MG63 (cell line): ENCODE data around the gene MYO1E. TPM values are rescaled to one million over a fixed set of nuclear protein-coding genes. Genes with fewer than 3 reads are reported as not detected.

Experiments
- DNase-seq: peaks from one replicate; pipeline ENCODE4 v3.0.0-alpha.2; 2020
- H3K27me3 ChIP-seq: fragments of 250-450 bp; sonication (Bioruptor Pico); 2 replicates; pipeline ENCODE4 v1.5.1; 2020; ENCODE audit warnings: mild to moderate bottlenecking, moderate library complexity
- H3K36me3 ChIP-seq: fragments of 250-450 bp; sonication (Bioruptor Pico); 2 replicates; pipeline ENCODE4 v1.5.1; 2020; ENCODE audit warnings: mild to moderate bottlenecking, moderate library complexity
- H3K4me3 ChIP-seq: fragments of 250-450 bp; sonication (Bioruptor Pico); 2 replicates; pipeline ENCODE4 v1.5.1; 2020; ENCODE audit warnings: mild to moderate bottlenecking, moderate library complexity
- H3K9me3 ChIP-seq: fragments of 250-450 bp; sonication (Bioruptor Pico); 2 replicates; pipeline ENCODE4 v1.5.1; 2020; ENCODE audit warnings: mild to moderate bottlenecking, moderate library complexity
- total RNA-seq: library from RNA; depleted of rRNA; stranded (reverse); fragments of >200 nt; shearing (Covaris generic); gene quantifications from 2 replicates; pipeline ENCODE4 v1.2.3, GENCODE V29; 2014; ENCODE audit warnings: low replicate concordance; rRNA removed

MYO1E gene
- total RNA-seq, 1 experiment from 2014 or later = 45.1 TPM

DNA sequence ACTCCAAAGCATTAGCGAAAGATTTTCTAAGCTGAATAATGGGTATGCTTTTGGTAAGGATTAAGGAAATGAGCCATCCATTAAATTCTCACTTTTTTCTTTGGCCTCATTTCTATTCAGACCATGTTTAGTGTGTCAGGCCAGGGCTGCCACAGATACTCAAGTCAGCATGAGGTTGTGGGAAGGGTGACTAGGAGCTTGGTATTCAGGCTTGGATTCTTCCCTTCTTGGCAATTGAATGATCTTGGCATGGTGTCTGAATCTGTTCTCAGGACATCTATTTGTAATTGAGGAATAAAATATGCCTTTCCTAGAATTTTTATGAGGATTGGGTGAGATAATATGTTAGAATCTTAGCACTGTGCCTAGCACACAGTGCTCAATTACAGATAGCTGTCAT is 256.5 kb downstream of the MYO1E start:
- DNase-seq = no peak
- H3K36me3 ChIP-seq = peaks cover 83% of the 10 kb centered on the region

DNA sequence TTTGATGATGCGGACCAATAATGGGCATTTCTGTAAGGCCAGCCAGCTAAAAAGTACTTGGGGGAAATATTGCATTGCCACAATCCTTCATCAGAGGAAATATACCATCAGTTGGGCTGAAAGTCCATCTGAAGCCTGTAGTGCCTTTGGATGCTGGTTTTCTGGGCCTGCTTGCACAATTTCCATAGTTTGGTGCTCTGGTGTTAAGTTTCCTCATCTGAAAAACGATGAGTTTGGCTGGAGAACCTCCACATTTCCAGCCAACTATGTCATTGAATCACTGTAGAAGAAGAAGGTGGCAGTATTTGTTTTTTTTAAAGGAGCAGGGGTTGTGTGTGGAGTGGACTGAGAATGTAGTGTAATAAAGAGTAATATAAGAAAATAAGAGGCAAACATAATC is 257.6 kb downstream of the MYO1E start:
- peaks cover 85% of the 10 kb centered on the region for H3K36me3 ChIP-seq
- no peak overlapping the region for H3K4me3 ChIP-seq
- DNase-seq = no peak
- no peaks in the 10 kb centered on the region for H3K9me3 ChIP-seq
- no peaks in the 10 kb centered on the region for H3K27me3 ChIP-seq

More for the DNA sequence above, 256.5 kb downstream of the MYO1E start:
- Histone ChIP-seq H3K9me3 (no peaks in the 10 kb centered on the region), H3K4me3 (no peak overlapping the region), H3K27me3 (no peaks in the 10 kb centered on the region)

DNA sequence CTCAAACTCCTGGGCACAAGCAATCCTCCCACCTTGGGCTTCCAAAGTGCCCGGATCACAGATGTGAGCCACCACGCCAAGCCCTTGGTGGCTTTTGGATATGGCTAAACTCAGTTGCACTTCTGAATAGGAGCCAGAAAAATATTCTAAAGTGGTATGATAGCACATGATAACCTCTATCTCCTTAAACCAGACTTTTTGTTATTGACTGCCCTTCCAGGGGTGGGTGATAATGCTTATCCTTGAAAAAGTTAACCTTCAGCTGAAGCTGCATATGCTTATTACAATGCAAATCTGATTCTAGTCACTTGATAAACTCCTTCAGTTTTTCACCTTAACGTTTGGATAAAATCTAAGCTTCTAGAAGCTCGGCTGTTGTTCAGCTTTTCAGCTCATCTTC is 261.4 kb downstream of the MYO1E start:
- Histone ChIP-seq H3K36me3 (peaks cover 83% of the 10 kb centered on the region), H3K9me3 (no peaks in the 10 kb centered on the region), H3K4me3 (no peak overlapping the region), H3K27me3 (no peaks in the 10 kb centered on the region)
- DNase-seq = no peak

DNA sequence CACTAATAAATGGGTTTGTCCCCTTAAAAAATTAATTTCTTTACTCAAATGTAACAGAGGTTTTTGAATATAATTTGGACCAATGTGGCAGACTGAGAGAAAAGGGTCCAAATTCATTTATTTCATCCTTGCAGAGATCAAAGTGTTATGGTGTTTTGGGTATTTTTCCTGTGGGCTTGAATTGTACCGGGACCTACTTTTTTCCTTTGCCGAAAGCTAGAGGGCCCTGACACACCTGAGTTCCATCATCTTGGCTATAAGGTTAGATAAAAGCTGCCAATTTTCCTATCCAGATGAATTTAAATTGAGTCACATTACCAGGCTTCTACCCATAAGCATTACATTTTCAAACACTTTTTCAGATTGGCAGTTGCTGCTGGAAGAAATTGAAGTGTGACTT is 266.8 kb downstream of the MYO1E start:
- H3K27me3 ChIP-seq = no peaks in the 10 kb centered on the region
- peak overlapping the region; percentile 88 for H3K4me3 ChIP-seq
- DNase-seq = no peak
- no peaks in the 10 kb centered on the region for H3K9me3 ChIP-seq
- peaks cover 38% of the 10 kb centered on the region for H3K36me3 ChIP-seq

DNA sequence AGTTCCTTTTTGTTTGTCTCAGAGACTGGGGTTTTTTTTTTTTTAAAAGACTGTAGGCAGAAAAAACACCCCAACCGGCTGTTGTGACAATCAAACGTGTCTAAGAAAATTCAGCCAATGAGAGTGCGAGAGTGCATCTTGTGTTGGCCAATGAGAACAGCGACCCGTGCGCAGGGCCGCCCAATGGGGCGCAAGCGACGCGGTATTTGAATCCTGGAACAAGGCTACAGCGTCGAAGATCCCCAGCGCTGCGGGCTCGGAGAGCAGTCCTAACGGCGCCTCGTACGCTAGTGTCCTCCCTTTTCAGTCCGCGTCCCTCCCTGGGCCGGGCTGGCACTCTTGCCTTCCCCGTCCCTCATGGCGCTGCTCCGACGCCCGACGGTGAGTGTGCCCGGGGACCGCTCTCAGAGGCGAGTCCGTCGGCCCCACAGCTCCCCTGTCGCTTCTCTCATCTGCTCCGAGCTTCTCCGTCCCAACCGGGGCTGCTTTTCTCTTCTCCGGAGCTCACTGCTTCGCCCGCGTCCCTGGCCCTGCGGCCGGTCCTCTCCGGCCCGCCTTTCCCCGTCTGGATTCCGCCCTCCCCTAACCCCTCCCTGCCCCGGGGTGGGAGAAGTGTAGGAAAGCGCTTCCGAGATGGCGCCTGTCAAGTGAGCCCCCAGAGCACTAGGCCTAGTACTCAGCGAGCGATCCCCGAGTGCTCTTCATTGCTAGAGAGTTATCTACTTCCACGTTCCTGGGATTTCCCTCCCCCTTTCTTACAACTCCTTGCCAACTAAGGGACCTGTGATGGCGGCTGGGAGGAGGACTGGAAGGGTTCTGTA is 267.5 kb downstream of the MYO1E start, which contains the start of gene CCNB2:
Gene CCNB2 (plus strand): TSS at position 235 of the 821 bp plus-strand sequence. CDS start 123 bp downstream, at position 358.
- peaks cover 31% of the 10 kb centered on the region for H3K36me3 ChIP-seq
- H3K4me3 ChIP-seq = peak within 1 kb of the TSS; percentile 88
- no peaks in the 10 kb centered on the region for H3K9me3 ChIP-seq
- DNase-seq = peak; percentile 93
- no peaks in the 10 kb centered on the region for H3K27me3 ChIP-seq

DNA sequence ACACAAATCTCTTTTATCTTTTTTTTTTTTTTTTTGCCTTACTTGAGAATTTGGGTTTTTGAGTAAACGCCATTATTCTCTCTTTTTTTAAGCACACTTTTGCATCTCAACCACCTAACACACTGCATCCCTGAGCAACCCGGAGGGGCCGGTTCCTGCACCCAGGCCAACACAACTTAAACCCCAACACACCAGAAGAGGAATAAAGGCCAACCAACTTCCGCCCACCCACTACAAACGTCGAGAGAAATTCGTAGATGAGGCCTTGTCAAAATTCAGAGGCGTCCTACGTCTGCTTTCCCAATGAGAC is 268.1 kb downstream of the MYO1E start:
- H3K36me3 ChIP-seq = peaks cover 28% of the 10 kb centered on the region
- no peaks in the 10 kb centered on the region for H3K27me3 ChIP-seq
- DNase-seq = no peak
- H3K4me3 ChIP-seq = peak overlapping the region; percentile 88
- H3K9me3 ChIP-seq = no peaks in the 10 kb centered on the region

DNA sequence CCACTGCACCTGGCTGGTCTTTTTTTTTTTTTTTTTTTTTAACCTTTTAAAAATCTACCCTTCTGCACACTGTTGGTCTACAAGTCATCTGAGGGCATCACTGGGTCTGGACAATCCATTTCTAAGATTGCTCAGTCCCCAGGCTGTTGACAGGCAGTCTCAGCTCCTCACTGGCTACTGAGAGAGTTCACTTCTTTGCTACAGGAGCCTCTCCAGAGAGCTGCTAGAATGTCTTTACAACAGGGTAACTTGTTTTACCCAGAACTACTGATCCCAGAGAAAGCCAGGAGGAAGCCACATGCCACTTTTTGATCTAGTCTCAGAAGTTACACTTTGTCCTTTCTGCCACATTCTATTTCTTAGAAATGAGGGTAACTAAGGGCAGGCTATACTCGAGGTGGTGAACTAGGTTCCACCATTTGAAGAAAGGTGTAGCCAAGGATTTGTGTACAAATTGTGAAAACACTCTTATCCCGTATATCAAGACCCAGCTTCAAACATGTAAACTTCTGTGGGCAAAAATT is 273.4 kb downstream of the MYO1E start:
- peaks cover 35% of the 10 kb centered on the region for H3K36me3 ChIP-seq
- no peaks in the 10 kb centered on the region for H3K9me3 ChIP-seq
- no peak overlapping the region for H3K4me3 ChIP-seq
- DNase-seq = no peak
- no peaks in the 10 kb centered on the region for H3K27me3 ChIP-seq

DNA sequence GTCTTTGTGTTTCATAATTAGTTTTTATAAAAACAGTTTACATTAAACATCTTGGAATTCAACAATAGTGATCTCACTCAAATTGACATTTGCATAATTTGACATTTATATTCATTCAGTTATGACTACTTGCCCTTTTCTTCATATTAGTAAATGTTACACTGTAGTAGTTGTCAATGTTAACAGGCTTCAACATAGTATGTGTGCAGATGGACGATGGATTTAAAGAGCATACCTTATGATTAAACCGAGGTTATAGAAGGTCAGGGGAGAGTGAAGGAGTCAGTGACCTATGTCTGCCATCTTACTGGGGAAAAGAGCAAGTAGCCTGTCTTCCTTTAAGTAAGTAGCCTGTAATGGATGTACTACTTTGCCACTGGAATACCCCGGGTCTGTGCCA is 276.2 kb downstream of the MYO1E start:
- Histone ChIP-seq H3K36me3 (peaks cover 52% of the 10 kb centered on the region), H3K27me3 (no peaks in the 10 kb centered on the region), H3K4me3 (no peak overlapping the region), H3K9me3 (no peaks in the 10 kb centered on the region)
- DNase-seq = no peak

DNA sequence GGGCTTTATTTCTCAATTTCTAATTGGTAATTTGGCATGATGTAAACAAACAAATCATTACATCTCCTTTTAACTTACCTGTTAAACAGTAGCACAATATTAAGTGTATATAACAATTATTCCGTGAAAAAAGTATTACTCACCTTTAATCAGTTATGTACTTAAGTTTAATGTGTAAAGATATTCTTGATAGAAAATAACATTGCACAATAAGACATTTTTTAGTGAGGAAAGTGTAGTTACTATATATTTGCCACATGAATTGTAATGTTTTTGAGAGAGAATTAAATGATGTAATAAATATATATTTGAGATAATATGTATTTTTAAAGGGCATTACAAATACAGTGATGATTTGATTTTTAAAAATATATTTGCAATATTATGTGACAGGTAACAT is 278.6 kb downstream of the MYO1E start:
- no peak for DNase-seq
- H3K36me3 ChIP-seq = peaks cover 67% of the 10 kb centered on the region
- H3K4me3 ChIP-seq = no peak overlapping the region
- H3K27me3 ChIP-seq = no peaks in the 10 kb centered on the region
- no peaks in the 10 kb centered on the region for H3K9me3 ChIP-seq

DNA sequence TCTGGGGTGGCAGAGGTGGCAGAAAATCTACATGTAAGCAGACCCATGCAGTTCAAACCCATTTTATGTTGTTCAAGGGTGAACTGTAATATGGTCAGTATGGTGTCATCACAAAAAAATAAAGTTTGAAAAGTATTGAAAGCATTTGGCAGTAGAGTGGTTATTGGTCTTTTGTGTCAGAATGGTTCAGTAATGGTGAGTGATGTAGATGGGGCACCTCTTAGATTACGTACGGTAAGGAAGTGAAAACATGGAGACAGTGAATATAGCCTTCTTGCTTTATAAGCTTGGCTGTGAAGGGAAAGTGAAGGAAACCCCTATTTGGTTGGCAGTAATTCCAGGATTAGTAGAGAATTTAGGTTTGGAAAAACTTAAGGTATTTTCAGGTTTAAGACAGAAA is 284.9 kb downstream of the MYO1E start:
- Histone ChIP-seq H3K4me3 (no peak overlapping the region), H3K27me3 (no peaks in the 10 kb centered on the region), H3K9me3 (no peaks in the 10 kb centered on the region), H3K36me3 (peaks cover 64% of the 10 kb centered on the region)
- no peak for DNase-seq

Other genes with a start within 250 kb of the MYO1E start
- not detected in 2 replicates for gene LDHAL6B, start 166.0 kb downstream of the MYO1E start, total RNA-seq
- not detected in 2 replicates for gene FAM81A, start 65.3 kb upstream of the MYO1E start, total RNA-seq
- gene GCNT3, start 238.9 kb upstream of the MYO1E start, total RNA-seq = not detected in 2 replicates